ENCODE measurements around the gene KCNJ1. TPM values are rescaled to one million over a fixed set of nuclear protein-coding genes. Genes with fewer than 3 reads are reported as not detected.

The KCNJ1 gene
- total RNA-seq, 1 donor from 2014 or later: 0.41 TPM

DNA sequence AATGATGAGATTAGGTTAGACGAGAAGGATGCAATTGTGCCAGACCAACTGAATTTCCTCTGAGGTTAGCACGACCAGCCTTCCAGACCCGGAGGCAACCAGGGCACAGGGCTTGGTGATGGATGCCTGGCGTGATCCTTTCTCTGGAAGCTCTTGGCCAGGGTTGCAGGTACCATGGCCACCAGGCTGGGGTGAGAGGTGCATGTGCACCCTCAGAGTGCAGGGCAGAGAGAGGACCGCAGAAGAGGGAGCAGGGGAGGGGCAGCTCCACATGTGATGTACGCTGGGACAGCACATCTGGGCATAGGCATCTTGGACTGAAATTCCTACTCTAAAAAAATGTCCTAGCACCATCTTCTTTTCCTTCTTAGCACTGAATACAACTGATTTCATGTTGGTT lies 10.9 kb downstream of the KCNJ1 start:
- H3K4me2 ChIP-seq: no peak overlapping the region
- H3K9me3 Mint-ChIP-seq: no peaks in the 10 kb centered on the region
- TF ChIP-seq EZH2phosphoT487 (IDR thresholded peaks at IDR 0.05) (no peak), EZH2 (IDR thresholded peaks at IDR 0.05) (no peak)
- TF ChIP-seq, protein P1, sequence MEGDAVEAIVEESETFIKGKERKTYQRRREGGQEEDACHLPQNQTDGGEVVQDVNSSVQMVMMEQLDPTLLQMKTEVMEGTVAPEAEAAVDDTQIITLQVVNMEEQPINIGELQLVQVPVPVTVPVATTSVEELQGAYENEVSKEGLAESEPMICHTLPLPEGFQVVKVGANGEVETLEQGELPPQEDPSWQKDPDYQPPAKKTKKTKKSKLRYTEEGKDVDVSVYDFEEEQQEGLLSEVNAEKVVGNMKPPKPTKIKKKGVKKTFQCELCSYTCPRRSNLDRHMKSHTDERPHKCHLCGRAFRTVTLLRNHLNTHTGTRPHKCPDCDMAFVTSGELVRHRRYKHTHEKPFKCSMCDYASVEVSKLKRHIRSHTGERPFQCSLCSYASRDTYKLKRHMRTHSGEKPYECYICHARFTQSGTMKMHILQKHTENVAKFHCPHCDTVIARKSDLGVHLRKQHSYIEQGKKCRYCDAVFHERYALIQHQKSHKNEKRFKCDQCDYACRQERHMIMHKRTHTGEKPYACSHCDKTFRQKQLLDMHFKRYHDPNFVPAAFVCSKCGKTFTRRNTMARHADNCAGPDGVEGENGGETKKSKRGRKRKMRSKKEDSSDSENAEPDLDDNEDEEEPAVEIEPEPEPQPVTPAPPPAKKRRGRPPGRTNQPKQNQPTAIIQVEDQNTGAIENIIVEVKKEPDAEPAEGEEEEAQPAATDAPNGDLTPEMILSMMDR (IDR thresholded peaks at IDR 0.05): no peak
- H3K9me3 ChIP-seq (ENCODE audit: low read depth): no peaks in the 10 kb centered on the region
- H3K4me3 ChIP-seq: no peak overlapping the region
- H3K36me3 Mint-ChIP-seq: no peaks in the 10 kb centered on the region
- no peak for DNase-seq (ENCODE audit: low spot score)
- H3K27ac ChIP-seq: no peak overlapping the region
- no peak overlapping the region for H3K4me3 Mint-ChIP-seq
- H3K27me3 ChIP-seq: peaks cover 17% of the 10 kb centered on the region
- no peaks in the 10 kb centered on the region for H4K20me1 ChIP-seq (ENCODE audit: low read depth)
- H3K36me3 ChIP-seq: no peaks in the 10 kb centered on the region
- H3F3A ChIP-seq (ENCODE audit: low read depth): no peaks in the 10 kb centered on the region
- H3K4me1 Mint-ChIP-seq: peaks cover 5% of the 10 kb centered on the region
- H2AFZ ChIP-seq (replicated peaks): no peak overlapping the region
- H3K9ac ChIP-seq: no peak overlapping the region
- no peaks in the 10 kb centered on the region for H3K4me1 ChIP-seq
- peaks cover 2% of the 10 kb centered on the region for H3K27me3 Mint-ChIP-seq (ENCODE audit: insufficient read depth, low read depth)
- H3K27ac Mint-ChIP-seq: no peak overlapping the region
- H3K79me2 ChIP-seq (ENCODE audit: low read depth): no peaks in the 10 kb centered on the region

DNA sequence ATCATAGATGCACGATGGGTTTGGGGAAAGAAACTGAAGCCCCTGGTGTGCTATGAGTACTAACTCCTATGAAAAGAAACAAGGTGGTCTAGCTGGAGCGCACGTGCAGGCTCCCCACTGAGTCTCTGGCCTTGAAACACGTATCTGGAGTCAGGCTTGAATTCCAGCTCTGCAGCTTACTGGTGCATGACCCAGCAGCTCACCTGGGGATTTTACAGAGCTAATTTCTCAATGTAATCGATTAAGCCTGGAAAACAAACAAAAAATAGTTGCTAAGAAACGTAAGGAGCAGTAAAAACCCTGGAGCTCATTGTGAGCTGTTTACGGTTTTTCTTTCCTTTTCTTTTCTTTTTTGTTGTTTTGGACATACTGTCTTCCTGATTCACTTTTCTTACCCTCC lies 12.3 kb downstream of the KCNJ1 start:
- Histone ChIP-seq H3K4me3 (no peak overlapping the region), H3K9me3 (ENCODE audit: low read depth) (no peaks in the 10 kb centered on the region), H3K4me2 (no peak overlapping the region), H3K27me3 (peaks cover 17% of the 10 kb centered on the region), H3F3A (ENCODE audit: low read depth) (no peaks in the 10 kb centered on the region), H3K79me2 (ENCODE audit: low read depth) (no peaks in the 10 kb centered on the region), H3K36me3 (no peaks in the 10 kb centered on the region), H3K4me1 (no peaks in the 10 kb centered on the region), H3K27ac (no peak overlapping the region), H2AFZ (replicated peaks) (no peak overlapping the region), H3K9ac (no peak overlapping the region), H4K20me1 (ENCODE audit: low read depth) (no peaks in the 10 kb centered on the region)
- H3K4me1 Mint-ChIP-seq: peaks cover 5% of the 10 kb centered on the region
- H3K27ac Mint-ChIP-seq: no peak overlapping the region
- no peak for DNase-seq (ENCODE audit: low spot score)
- no peaks in the 10 kb centered on the region for H3K36me3 Mint-ChIP-seq
- TF ChIP-seq EZH2phosphoT487 (IDR thresholded peaks at IDR 0.05) (no peak), EZH2 (IDR thresholded peaks at IDR 0.05) (no peak)
- TF ChIP-seq, protein P1 (IDR thresholded peaks at IDR 0.05): no peak
- H3K4me3 Mint-ChIP-seq: no peak overlapping the region
- peaks cover 2% of the 10 kb centered on the region for H3K27me3 Mint-ChIP-seq (ENCODE audit: insufficient read depth, low read depth)
- H3K9me3 Mint-ChIP-seq: no peaks in the 10 kb centered on the region

DNA sequence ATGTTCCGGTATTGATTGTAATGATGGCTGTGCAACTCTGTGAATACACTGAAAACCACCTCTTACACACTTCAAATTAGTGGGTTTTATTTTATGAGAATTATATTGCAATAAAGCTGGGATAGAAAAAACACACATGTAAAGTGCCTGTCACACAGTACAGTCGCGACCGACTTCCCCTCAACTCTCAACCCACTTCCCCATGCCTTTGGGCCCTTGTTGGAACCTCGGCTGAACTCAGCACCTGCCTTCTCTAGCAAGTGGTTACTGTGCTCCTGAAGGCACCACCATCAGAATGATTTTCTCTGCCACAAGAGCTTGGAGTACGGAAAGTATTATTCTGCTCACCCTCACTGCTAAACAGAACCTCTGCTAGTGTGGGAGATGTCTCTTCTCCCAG lies 13.5 kb downstream of the KCNJ1 start:
- no peak overlapping the region for H3K4me2 ChIP-seq
- H3K4me1 ChIP-seq: no peaks in the 10 kb centered on the region
- TF ChIP-seq EZH2 (IDR thresholded peaks at IDR 0.05) (no peak), EZH2phosphoT487 (IDR thresholded peaks at IDR 0.05) (no peak)
- TF ChIP-seq, protein P1 (IDR thresholded peaks at IDR 0.05): no peak
- no peak overlapping the region for H3K27ac Mint-ChIP-seq
- no peak overlapping the region for H3K4me3 ChIP-seq
- DNase-seq (ENCODE audit: low spot score): no peak
- H2AFZ ChIP-seq (replicated peaks): no peak overlapping the region
- H3K36me3 ChIP-seq: no peaks in the 10 kb centered on the region
- no peaks in the 10 kb centered on the region for H3K36me3 Mint-ChIP-seq
- H4K20me1 ChIP-seq (ENCODE audit: low read depth): no peaks in the 10 kb centered on the region
- peaks cover 4% of the 10 kb centered on the region for H3K27me3 Mint-ChIP-seq (ENCODE audit: insufficient read depth, low read depth)
- peaks cover 5% of the 10 kb centered on the region for H3K27me3 ChIP-seq
- H3K9ac ChIP-seq: no peak overlapping the region
- no peaks in the 10 kb centered on the region for H3K79me2 ChIP-seq (ENCODE audit: low read depth)
- no peaks in the 10 kb centered on the region for H3K9me3 ChIP-seq (ENCODE audit: low read depth)
- no peaks in the 10 kb centered on the region for H3K9me3 Mint-ChIP-seq
- H3K27ac ChIP-seq: no peak overlapping the region
- no peak overlapping the region for H3K4me3 Mint-ChIP-seq
- H3K4me1 Mint-ChIP-seq: peaks cover 5% of the 10 kb centered on the region
- no peaks in the 10 kb centered on the region for H3F3A ChIP-seq (ENCODE audit: low read depth)

Measured in neural progenitor cell (in vitro differentiated cells).